A673 (cell line): ENCODE results near the gene RAB7B. TPM values are rescaled to one million over a fixed set of nuclear protein-coding genes. Genes with fewer than 3 reads are reported as not detected.

ENCODE experiments used
- BruUV-seq: library from RNA; stranded (reverse); fragments of 400-500 nt; replicated peaks from 2 replicates; lab custom pipeline; 2021; lab: Mats Ljungman, UMichigan
- CTCF ChIA-PET: fragments of 300-600 bp; sonication (Branson Sonifier 250); formaldehyde crosslinking; loops from one replicate; lab custom pipeline; 2022; ENCODE audit warnings: antibody characterized with exemption; lab: Charles Lee
- POLR2A ChIA-PET: fragments of 300-600 bp; sonication (Branson Sonifier 250); formaldehyde crosslinking; loops from one replicate; lab custom pipeline; 2022; ENCODE audit warnings: antibody characterized with exemption; ENCODE audit not compliant: low non-redundant PET; lab: Charles Lee
- DNase-seq: peaks from one replicate; pipeline ENCODE4 v3.0.0-alpha.2; 2015; ENCODE audit warnings: low spot score
- H3K27ac ChIP-seq: fragments of 200-600 bp; sonication (generic); 2 replicates; pipeline ENCODE4 v1.5.1; 2016; ENCODE audit warnings: mixed run types, low read depth, mild to moderate bottlenecking, mixed read lengths, antibody characterized with exemption, low read length; ENCODE audit not compliant: poor library complexity, severe bottlenecking
- H3K27me3 ChIP-seq: fragments of 200-600 bp; sonication (generic); replicated peaks from 2 replicates; pipeline ENCODE4 v1.6.1; 2017; ENCODE audit warnings: mixed run types, low read depth, mild to moderate bottlenecking, mixed read lengths, antibody characterized with exemption, low read length; ENCODE audit not compliant: insufficient read depth, poor library complexity
- H3K36me3 ChIP-seq: fragments of 200-600 bp; sonication (generic); 2 replicates; pipeline ENCODE4 v1.6.1; 2016; ENCODE audit warnings: mixed run types, mild to moderate bottlenecking, mixed read lengths, antibody characterized with exemption, low read length; ENCODE audit not compliant: insufficient read depth, poor library complexity, severe bottlenecking
- H3K4me1 ChIP-seq: fragments of 200-600 bp; sonication (generic); 2 replicates; pipeline ENCODE4 v1.6.1; 2017; ENCODE audit warnings: mixed run types, mild to moderate bottlenecking, mixed read lengths, antibody characterized with exemption, low read length; ENCODE audit not compliant: insufficient read depth, poor library complexity, severe bottlenecking
- H3K4me3 ChIP-seq: fragments of 200-600 bp; sonication (generic); 2 replicates; pipeline ENCODE4 v1.5.1; 2016; ENCODE audit warnings: low read depth, mixed run types, mild to moderate bottlenecking, mixed read lengths, low read length; ENCODE audit not compliant: poor library complexity, severe bottlenecking
- H3K9me3 ChIP-seq: fragments of 200-600 bp; sonication (generic); 2 replicates; pipeline ENCODE4 v1.6.1; 2016; ENCODE audit warnings: mixed run types, low read depth, mild to moderate bottlenecking, mixed read lengths, antibody characterized with exemption, low read length; ENCODE audit not compliant: poor library complexity, severe bottlenecking
- EZH2 ChIP-seq: fragments of 200-600 bp; sonication (generic); IDR thresholded peaks from 2 replicates; pipeline ENCODE4 v1.6.1; 2017; ENCODE audit warnings: borderline replicate concordance, low read depth, mild to moderate bottlenecking, mixed read lengths, antibody characterized with exemption, low read length; ENCODE audit not compliant: poor library complexity, severe bottlenecking
- intact Hi-C: fragments of 100-400 bp; cut with micrococcal nuclease; formaldehyde crosslinking; loops from one replicate; pipeline ENCODE4 v1.10.0; 2022; ENCODE audit not compliant: unreplicated experiment
- total RNA-seq: library from RNA; stranded (reverse); gene quantifications from 2 replicates; pipeline ENCODE4 v1.2.3, GENCODE V29; 2021
- TF ChIP-seq, protein P1 (sequence below): fragments of 300-800, 200-600 bp; sonication (generic); conservative IDR thresholded peaks from 2 replicates; pipeline ENCODE4 v1.5.1; 2017; ENCODE audit warnings: low read depth, mild to moderate bottlenecking, antibody characterized with exemption, low read length, moderate library complexity, mixed read lengths

Gene RAB7B
- total RNA-seq, 1 experiment from 2014 or later: 0.11 TPM

DNA sequence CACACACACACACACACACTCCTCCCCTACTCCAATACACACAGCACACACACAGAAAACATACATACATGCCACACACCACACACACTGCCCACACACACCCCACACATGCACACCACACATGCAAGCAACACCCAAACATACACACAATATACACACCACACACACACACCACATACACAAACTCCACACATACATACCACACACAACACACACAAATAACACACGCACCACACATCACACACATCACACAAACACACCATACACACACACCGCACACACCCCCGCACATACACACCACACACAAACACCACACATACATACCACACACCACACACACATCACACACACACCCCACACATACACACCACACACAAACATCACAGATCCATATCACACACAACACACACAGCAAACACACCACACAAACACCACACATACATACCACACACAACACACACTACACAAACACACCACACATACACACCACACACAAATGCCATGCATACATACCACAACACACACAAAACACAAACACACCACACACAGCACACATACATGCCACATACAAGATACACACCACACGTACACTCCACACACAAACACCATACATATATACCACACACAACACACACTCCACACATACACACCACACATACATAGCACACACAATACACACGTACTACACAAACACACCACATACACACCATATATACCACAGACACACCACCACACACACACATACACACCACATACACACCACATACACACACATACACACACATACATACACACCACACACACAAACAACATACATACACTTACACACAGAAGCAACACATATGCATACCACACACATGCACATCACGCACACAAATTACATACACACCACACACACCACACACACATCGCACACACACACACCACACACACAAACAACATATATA is 932 bp upstream of the RAB7B start:
- H3K36me3 ChIP-seq: no peaks in the 10 kb centered on the region
- no peaks in the 10 kb centered on the region for H3K27me3 ChIP-seq
- no TSS peak for BruUV-seq
- H3K4me3 ChIP-seq: no peak overlapping the region
- no peaks in the 10 kb centered on the region for H3K9me3 ChIP-seq
- intact Hi-C loops: no loop called here
- ChIA-PET CTCF (no interaction called here), POLR2A (no interaction called here)
- H3K27ac ChIP-seq: no peak overlapping the region
- H3K4me1 ChIP-seq: peaks cover 4% of the 10 kb centered on the region
- TF ChIP-seq EZH2: no peak
- TF ChIP-seq, protein P1, sequence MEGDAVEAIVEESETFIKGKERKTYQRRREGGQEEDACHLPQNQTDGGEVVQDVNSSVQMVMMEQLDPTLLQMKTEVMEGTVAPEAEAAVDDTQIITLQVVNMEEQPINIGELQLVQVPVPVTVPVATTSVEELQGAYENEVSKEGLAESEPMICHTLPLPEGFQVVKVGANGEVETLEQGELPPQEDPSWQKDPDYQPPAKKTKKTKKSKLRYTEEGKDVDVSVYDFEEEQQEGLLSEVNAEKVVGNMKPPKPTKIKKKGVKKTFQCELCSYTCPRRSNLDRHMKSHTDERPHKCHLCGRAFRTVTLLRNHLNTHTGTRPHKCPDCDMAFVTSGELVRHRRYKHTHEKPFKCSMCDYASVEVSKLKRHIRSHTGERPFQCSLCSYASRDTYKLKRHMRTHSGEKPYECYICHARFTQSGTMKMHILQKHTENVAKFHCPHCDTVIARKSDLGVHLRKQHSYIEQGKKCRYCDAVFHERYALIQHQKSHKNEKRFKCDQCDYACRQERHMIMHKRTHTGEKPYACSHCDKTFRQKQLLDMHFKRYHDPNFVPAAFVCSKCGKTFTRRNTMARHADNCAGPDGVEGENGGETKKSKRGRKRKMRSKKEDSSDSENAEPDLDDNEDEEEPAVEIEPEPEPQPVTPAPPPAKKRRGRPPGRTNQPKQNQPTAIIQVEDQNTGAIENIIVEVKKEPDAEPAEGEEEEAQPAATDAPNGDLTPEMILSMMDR: no peak
- DNase-seq: no peak

DNA sequence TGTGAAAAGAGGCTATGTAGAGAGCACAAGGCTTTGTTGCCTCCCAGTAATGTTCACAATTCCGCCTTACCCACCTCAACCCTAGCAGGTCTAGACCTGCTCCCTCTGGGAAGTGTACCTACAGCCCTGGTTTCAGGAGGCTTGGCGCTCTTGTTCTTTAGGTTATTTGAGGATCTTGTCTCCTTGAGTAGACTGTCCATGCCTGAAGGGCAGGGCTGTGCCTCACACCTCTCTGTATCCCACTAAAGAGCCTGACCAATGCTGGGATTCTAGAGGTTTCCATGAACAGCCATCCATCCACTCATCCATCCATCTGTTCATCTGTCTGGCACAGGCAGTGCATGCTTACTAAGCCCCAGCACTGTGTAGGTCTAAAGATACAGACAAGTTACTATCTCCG is 1.0 kb downstream of the RAB7B start:
- Histone ChIP-seq H3K9me3 (no peaks in the 10 kb centered on the region), H3K4me3 (no peak overlapping the region), H3K27me3 (no peaks in the 10 kb centered on the region), H3K4me1 (peaks cover 4% of the 10 kb centered on the region), H3K27ac (no peak overlapping the region), H3K36me3 (no peaks in the 10 kb centered on the region)
- BruUV-seq: no TSS peak
- intact Hi-C loops: no loop called here
- CTCF ChIA-PET: interaction anchor here (1.2 kb wide), 1 partner anchor 105 kb away, joined by 4 read pairs; no protein-coding TSS in a partner anchor
- no peak for DNase-seq
- POLR2A ChIA-PET: no interaction called here
- TF ChIP-seq, protein P1: no peak

DNA sequence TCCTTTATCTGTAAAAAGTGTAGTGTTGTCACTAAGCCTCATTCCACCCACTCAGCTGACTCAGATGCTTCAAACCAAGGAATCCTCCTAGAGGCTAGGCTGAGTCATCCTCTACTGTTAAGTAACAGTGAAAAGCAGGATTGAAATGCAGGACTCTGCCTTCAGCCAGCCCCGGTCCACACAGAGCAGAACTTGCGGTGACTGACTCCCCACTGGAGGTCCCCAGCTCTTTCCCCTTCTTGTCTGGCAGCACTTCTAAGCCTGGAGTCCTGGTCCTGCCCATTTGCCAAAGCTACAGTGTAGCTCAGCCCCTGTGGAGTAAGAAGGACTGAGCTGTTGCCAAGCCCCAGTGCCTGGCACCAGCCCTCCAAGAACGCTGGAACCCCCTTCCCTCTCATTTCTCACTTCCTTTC is 1.7 kb downstream of the RAB7B start:
- H3K4me1 ChIP-seq: peaks cover 4% of the 10 kb centered on the region
- ChIA-PET POLR2A (no interaction called here), CTCF (interaction anchor here (1.2 kb wide), 1 partner anchor 105 kb away, joined by 4 read pairs; no protein-coding TSS in a partner anchor)
- no peaks in the 10 kb centered on the region for H3K9me3 ChIP-seq
- H3K36me3 ChIP-seq: no peaks in the 10 kb centered on the region
- BruUV-seq: no TSS peak
- no peaks in the 10 kb centered on the region for H3K27me3 ChIP-seq
- H3K4me3 ChIP-seq: no peak overlapping the region
- DNase-seq: peak; percentile 66
- TF ChIP-seq EZH2: no peak
- TF ChIP-seq, protein P1: no peak
- intact Hi-C loops: no loop called here
- no peak overlapping the region for H3K27ac ChIP-seq
